ENCODE data around the gene CCT6A.
"Not testable (repeated sequence)": the region's sequence is repeated elsewhere in the genome, so short reads cannot be mapped to it uniquely, and the experiment has no call there.

The CCT6A gene

DNA sequence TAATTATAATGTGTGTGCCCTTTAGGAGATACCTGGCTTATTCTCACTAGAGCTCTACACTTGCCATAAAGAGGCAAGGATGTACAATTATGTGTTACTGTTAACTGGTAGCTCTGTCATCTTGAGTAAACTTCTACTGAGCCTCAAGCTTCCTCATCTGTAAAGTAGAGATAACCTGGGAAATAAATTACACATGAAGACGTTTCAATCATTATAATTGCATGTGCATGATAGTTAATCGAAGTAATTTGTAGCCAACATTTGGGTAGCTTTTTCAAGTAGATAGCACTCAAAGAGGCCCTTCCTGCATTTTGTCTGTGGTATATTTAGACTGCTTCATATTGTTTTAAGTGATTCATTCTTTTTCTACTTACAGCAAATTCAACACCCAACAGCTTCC, 2.4 kb downstream of the CCT6A start:
- no peak for DNase-seq

DNA sequence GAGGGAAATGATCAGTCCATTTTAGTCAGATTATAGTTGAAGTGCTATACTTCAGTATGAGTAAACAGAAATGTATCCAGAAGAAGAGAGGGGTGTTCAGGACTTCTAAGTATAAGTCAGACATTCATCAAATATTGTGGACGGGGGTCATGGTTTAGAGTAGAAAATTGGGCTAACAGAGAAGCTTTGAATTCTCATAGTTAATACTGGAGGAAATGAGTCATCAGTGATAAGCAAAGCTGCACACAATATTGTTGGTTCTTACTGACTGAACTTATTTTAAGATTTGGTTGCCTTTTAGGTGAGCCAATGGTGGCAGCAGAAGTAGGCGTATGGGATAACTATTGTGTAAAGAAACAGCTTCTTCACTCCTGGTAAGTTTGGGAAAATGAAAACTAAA, 10.8 kb downstream of the CCT6A start:
- DNase-seq, result no peak

DNA sequence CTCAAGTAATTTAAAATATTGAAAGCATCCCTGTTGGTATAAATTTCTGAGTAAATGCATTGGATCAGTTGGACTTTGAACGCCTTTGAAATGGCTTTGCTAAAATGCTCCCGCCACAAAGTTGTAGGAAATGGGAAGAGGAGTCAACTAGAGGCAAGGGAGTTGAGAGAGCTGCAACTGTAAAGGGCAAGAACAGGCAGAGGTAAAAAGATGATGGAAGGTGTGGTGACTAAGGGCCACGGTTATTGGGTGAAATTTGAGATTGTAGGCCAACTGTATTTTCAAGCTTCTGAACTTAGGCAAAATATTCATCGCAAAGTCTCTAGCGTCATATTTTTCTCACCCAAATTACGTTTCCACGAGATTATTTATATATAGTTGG, 11.9 kb downstream of the CCT6A start:
- DNase-seq, result no peak

DNA sequence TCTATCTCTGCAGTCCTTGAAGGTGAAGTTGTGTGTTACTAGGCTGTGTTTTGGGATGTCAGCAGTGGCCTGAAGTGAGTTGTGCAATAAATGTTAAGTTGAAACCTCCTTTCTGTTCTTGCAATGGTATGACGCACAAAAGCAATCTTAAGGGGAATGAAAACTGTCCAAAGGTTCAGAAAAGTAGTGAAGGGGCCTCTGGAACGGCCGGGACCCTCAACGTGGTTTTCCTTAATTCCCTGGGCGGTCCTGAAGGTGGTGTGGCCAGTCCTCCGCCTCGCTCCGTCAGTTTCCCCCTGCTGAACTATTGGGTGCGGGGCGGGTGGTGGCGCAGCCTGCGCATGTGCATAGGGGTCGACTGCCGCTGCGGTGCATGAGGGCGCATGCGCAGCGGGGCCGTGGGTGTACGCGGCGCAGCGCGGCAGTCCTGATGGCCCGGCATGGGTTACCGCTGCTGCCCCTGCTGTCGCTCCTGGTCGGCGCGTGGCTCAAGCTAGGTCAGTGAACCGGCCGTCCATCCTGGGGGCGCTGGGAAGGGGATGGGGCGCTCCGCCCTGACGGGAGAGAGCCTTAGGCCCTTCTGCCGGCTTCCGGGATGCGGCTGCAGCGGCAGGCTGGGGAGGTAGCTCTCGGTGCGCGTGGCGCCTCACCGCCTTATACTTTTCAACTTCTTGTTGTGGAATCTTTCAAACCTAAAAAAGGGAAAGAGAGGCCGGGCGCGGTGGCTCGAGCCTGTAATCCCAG, 12.5 kb downstream of the CCT6A start, which contains the start of gene SUMF2:
TSS of gene SUMF2 (plus strand) at position 405 of the 744 bp plus-strand sequence. CDS start at position 431, 26 bp downstream.
- DNase-seq, result peak; percentile 43 to 95 (median 87)

DNA sequence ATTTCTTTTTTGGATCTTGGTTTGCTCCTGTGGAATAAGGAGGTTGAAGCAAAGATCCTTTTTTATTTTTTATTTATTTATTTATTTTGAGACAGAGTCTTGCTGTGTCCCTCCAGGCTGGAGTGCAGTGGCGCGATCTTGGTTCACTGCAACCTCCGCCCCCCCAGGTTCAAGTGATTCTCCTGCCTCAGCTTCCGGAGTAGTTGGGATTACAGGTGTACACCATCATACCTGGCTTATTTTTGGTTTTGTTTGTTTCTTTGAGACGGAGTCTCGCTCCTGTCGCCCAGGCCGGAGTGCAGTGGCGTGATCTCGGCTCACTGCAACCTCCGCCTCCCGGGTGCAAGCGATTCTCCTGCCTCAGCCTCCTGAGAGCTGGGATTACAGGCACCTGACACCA, 14.8 kb downstream of the CCT6A start:
- DNase-seq, result not testable (repeated sequence)

DNA sequence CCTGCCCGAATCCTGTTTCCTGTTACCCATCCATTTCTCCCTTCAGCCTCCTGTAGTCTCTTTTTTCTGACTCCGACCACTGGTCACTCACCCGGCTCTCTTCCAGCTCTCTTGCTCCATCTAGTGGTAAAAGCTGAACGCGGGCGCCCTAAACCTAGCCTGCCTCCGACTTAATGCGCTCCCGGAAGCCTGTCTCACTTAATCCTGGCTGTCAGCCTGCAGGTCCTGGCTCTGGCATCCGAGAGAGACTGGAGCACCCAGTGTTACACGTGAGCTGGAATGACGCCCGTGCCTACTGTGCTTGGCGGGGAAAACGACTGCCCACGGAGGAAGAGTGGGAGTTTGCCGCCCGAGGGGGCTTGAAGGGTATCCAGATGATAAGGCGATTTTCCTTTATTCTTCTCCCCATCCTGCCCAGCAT, 22.8 kb downstream of the CCT6A start:
- DNase-seq, result peak in 13 of 14 donors; percentile 4 to 75 (median 67)

DNA sequence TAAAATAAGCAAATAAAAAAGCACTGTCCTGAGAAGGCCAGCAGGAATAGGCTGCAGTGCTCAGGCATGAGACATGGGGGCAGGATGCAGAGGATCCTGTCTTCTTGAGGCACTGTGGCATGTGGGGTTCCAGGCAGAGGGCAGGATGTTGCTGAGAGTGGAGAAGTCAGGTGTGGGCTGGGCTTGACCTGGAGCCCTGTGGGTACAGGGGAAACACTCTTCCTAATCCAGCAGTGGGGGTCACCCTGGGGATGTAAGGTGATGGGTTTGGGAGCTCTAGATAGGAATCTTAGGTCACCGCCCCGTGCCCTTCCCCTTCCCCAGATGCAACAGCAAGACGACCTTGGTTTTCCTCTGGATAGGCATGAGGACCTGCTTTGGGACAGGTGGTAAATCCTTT, 26.1 kb downstream of the CCT6A start:
- DNase-seq, result no peak

DNA sequence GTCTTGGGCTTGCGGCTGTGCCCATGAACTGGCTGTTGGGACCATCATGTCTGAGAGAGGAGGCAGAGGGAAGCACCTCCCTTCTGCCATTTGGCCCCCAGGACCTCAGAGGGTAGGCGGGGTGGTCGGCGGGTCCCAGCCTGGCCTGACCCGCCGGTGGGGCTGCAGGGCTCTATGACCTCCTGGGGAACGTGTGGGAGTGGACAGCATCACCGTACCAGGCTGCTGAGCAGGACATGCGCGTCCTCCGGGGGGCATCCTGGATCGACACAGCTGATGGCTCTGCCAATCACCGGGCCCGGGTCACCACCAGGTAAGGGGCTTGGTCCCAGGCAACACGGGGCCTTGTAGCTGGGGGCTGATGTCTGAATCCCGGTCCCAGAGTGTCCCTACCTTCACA, 26.6 kb downstream of the CCT6A start:
- no peak for DNase-seq

DNA sequence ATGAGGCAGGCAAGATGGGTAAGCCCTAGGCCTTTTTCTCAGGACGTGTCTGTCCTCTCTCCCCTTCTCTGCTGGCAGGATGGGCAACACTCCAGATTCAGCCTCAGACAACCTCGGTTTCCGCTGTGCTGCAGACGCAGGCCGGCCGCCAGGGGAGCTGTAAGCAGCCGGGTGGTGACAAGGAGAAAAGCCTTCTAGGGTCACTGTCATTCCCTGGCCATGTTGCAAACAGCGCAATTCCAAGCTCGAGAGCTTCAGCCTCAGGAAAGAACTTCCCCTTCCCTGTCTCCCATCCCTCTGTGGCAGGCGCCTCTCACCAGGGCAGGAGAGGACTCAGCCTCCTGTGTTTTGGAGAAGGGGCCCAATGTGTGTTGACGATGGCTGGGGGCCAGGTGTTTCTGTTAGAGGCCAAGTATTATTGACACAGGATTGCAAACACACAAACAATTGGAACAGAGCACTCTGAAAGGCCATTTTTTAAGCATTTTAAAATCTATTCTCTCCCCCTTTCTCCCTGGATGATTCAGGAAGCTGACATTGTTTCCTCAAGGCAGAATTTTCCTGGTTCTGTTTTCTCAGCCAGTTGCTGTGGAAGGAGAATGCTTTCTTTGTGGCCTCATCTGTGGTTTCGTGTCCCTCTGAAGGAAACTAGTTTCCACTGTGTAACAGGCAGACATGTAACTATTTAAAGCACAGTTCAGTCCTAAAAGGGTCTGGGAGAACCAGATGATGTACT, 28.1 kb downstream of the CCT6A start:
- peak in 13 of 14 donors; percentile 13 to 88 (median 71) for DNase-seq

DNA sequence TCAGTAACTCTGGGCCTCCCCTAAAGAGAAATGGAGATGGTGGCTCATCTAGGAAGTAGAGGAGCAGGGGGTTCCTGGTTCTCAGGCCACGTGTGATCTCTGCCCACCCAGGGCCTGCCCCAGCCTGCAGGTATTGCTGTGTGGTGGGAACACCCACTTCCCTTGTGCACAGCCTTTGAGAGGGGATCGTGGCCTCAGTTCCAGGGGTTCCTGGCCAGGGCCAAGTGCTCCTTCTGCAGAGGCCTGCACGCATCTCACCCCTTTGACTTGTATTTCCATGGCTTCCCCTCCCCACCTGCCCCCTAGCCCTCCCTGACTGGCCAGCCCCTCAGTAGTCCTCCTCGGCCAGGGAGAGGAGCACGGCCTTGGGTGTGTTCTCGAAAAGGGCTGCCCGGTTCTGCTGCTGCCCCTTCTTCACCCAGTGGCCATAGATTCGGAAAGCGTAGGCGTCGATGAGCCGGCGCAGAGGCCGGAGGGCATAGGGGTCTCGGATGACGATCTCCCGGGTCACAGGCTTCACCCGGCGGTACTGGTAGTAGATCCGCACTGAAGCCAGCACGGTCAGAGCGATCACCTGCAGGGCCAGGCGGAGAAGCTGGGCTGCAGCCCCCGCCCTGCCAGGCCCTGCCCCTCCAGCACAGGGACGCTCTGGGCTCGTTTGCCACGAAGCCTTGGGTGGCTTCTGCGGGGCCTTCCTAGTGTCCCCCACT, 29.3 kb downstream of the CCT6A start:
- DNase-seq, result not testable (repeated sequence)

DNA sequence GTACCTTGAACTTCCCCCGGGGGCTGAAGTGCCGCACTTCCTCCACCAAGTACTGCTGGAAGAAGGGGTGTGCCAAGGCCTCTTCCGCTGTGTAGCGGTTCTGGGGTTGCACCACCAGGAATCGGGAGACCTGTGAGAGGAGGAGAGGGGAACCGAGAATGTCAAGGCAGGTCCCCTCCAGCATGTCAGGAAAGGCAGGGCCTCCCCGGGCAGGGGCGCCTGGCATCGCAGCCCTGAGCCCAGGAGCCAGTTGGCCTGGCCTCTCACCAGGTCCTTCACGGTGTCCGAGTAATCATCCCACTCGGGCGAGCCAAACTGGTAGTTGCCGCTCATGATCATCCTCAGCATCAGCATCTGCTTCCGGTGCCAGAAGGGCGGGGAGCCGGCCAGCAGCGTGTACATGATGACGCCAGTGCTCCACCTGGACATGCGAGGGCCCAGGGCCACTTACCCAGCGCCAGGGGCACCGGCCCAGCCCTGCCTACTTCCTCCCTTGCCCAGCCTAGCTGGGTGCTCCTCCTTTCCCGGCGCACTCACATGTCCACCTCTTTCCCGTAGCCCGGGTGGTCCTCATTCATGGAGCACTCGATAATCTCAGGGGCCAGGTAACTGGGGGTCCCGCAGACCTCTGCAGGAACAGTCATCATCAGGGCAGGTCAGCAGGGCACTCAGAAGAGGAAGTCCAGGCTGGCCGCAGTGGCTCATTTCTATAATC, 30.2 kb downstream of the CCT6A start:
- peak in 1 of 14 donors; percentile 14 for DNase-seq

DNA sequence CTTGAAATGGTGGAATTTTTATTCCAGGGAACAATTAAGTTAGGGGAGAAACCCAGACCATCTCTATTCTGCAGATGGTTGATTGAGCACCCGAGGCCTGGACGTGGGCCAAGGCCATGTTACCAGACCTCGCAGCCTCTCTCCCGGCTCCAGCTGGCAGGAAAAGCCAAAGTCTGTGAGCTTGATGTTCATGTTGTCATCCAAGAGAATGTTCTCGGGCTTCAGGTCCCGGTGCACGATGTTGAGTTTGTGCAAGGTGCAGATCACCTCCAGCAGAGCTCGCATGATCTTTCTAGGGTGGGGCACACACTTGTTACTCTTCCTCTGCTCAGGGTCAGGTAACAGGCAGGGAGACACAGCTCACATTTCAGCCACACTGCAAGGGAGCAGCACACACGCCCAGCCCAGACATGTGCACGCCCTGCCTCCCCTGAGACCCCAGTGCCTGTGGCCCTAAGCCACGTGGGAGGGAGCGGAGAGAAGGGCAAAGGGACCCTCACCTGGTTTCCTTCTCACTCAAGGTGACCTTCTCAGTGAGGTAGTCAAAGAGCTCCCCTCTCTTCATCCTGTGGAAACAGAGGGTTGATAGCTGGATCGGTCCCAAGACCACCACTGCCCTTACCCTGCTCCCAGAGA, 31.7 kb downstream of the CCT6A start:
- peak in 11 of 14 donors; percentile 3 to 73 (median 39) for DNase-seq

DNA sequence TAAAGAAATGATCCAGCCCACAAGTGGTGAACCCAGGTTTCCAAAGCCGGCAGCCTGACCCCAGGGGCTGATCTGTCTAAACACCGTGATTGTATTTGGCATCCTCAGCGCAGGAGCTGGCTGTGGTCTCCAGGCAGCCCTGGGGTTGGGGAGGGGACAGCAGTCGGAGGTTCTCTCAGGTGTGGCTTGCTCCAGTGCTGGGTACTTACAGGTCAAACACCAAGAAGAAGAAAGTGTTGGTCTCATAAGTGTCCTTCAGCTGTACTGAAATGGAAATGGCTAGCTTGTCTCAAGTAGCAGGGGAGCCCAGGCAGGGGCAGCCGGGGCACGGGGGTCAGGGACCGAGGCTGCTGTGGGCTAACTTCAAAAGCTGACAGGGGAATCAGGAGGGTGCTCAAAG, 35.2 kb downstream of the CCT6A start:
- DNase-seq, result no peak

DNA sequence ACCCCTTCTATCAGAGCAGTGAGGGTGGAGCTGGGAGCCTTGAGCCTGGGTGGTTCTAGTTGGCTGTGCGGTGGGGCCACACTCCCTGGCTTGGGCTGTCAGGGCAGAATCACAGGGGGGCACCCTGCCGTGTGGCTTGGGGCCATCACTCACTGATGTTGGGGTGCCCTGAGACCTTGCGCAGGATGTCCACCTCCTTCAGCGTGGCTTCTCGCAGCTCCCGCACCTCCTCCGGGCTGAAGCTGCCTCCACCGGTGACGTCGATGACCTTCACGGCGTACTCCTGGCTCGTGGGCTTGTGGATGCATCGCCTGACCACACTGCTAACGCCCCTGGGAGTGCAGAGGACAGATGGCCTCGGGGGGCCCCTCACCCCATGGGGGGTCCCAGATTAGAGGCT, 35.9 kb downstream of the CCT6A start:
- DNase-seq, result no peak

DNA sequence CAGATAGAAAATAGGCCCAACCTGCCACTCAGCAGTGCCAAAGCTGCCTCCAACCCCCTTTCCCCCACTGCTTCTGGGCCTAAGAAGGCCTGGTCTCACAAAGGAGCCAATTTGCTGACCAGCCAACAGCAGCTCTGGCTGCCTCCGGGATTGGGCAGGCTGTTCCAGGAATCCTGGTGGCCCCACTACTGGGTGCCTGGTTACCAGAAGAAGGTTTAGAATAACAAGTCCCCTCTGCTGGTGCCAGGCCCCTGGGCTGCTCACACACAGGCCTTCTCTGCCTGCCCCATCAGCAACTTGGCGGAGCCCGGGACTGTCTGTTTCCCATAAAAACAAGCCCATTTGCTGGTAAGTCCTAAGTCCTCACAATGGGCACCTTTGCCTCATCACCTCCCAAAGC, 40.0 kb downstream of the CCT6A start:
- peak in 13 of 14 donors; percentile 8 to 89 (median 53) for DNase-seq

DNA sequence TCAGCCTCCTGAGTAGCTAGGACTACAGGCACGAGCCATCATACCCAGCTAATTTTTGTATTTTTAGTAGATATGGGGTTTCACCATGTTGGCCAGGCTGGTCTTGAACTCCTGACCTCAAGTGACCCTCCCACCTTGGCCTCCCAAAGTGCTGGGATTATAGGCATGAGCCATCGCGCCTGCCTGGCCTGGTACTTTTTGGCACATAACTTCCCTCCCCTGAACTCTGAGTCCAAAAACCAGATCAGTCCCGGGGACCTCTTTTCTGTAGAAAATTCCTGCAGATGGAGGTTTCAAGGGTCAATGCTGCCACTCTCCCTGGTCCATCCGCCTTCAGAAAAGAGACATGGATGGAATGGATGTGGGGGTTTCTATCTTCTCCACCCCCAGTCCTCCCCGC, 40.8 kb downstream of the CCT6A start:
- DNase-seq, result not testable (repeated sequence)

DNA sequence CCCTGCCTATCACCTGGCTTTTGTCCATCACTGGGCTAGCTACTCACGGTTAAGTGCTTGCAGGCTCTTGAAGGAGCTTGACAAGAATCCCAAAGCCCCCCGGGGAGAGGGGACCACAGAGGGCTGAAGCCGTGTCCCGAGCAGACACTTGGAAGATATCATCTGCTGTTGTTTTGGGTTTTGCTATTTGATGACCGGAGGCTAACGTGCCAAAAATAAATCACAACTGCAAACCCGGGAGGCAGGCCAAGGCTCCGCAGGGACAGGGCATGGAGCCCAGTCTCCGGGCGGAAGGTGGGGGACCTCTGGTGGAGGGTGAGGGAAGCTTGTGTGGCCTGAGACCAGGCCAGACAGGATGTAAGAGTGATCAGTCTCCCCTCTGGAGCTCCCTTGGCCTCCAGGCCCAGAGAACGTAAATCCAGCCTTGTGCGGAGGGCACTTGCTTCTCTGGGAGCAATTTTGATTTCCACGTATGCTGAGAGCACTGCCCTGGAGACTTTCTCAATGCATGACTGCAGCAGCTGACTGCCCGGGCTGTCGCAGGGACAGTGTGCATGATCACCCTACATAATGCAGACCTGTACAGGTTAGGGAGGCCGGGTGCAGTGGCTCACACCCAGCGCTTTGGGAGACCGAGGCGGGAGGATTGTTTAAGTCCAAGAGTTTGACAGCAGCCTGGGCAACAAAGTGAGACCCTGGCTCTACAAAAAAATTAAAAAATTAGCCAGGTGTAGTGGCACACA, 41.4 kb downstream of the CCT6A start, which contains the start of gene PHKG1:
TSS of gene PHKG1 (minus strand) at position 164 of the 743 bp plus-strand sequence. CDS start 4,011 bp downstream, outside the sequence.
- peak; percentile 22 to 90 (median 70) for DNase-seq

DNA sequence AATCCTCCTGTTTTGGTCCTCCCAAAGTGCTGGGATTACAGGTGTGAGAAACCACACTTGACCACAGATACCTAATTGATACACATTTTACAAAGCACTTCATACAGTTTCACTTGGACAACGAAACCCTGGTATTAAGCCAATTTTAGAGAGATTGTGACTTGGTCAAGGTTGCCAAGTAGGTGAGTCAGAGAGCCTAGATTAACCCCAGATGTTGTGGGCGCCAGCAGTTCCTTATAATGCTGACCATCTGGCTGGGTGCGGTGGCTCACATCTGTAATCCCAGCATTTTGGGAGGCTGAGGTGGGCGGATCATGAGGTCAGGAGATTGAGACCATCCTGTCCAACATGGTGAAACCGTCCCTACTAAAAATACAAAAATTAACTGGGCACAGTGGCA, 46.1 kb downstream of the CCT6A start:
- no peak for DNase-seq

DNA sequence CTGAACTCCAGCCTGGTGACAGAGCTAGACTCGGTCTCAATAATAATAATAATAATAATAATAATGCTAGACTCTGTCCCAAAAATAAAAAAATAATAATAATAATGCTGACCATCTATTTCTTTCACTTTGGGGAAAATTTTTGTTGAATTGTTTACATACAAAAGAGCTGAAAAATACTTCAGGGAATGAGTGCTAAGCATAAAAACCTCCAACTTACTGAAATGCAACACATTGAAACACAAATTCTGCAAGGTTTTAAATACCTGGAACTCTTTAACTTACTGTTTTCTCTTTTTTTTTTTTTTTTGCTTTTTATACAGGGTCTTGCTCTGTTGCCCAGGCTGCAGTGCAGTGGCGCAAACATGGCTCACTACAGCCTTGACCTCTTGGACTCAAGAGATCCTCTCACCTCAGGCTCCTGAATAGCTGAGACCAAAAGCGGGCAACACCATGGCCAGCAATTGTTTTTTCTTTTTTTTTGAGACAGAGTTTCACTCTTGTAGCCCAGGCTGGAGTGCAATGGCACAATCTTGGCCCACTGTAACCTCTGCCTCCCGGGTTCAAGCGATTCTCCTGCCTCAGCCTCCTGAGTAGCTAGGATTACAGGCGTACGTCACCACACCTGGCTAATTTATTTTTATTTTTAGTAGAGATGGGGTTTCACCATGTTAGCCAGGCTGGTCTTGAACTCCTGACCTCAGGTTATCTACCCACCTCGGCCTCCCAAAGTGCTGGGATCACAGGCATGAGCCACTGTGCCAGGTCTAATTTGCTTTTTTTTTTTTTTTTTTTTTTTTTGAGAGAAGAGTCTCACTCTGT, 46.8 kb downstream of the CCT6A start:
- DNase-seq, result not testable (repeated sequence)

DNA sequence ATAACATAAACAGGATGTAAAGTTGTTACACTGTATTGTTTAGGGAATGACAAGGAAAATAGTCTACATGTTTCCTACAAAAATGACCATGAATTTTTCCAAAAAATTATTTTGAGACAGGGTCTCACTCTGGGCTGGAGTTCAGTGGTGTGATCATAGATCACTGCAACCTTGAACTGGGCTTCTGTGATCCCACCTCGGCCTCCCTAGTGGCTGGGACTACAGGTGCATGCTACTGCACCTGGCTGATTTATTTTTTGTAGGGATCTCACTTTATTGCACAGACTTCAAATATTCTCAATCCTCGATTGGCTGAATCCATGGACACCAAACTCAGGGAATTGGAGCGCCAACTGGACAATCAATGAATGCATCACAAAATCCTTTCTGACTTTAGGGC, 48.1 kb downstream of the CCT6A start:
- DNase-seq, result no peak
